Measurements from ENCODE around the gene TMEM163. TPM values are rescaled to one million over a fixed set of nuclear protein-coding genes. Genes with fewer than 3 reads are reported as not detected.
A peak's percentile ranks its signal among the peaks of the same experiment; 100 is the strongest.

TMEM163 gene
- total RNA-seq, 2 experiments from 2014 or later = 0.23 TPM; not detected in 1

DNA sequence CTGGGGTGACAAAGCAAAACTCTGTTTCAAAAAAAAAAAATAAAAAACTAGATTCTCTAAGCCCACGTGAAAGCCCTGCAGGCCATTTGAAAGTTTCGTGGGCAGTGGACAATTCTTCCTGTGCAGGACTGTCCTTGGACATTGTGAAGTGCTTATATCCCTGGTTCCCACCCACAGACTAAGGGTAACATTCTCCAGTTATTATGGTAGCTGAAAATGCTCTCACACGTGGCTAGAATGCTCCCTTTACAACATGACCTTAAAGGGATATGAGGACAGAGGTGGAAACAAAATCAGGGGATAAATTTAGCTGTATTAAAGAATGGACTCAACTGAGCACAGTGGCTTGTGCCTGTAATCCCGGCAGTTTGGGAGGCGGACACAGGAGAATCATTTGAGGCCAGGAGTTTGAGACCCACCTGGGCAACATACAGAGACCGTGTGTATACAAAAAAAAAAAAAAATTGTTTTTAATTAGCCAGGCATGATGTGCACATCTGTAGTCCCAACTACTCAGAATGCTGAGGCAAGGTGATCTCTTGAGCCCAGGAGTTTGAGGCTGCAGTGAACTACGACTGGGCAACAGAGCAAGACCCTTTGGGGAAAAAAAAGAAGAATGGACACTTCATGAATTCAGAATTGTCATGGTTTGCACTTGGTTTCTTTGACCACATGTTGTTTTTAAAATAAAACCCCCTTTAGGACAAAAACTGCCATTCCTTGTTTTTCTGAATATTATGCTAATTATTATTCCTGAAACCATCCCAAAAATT is 297.1 kb downstream of the TMEM163 start:
- CTCF ChIA-PET = interaction anchor here (1.5 to 2.1 kb wide), 3 partner anchors 8 to 29 kb away, joined by 4 to 8 read pairs (median 7); no protein-coding TSS in a partner anchor
- POLR2A ChIA-PET = no interaction called here
- ATAC-seq = no peak
- DNase-seq = no peak
- Mint-ChIP-seq H3K4me1 (ENCODE audit: low read depth) (peaks cover 9% of the 10 kb centered on the region), H3K27ac (no peak overlapping the region), H3K27me3 (ENCODE audit: low read depth) (no peaks in the 10 kb centered on the region), H3K4me3 (no peak overlapping the region), H3K9me3 (ENCODE audit: insufficient read depth) (no peaks in the 10 kb centered on the region), H3K36me3 (ENCODE audit: low read depth) (peaks cover 17% of the 10 kb centered on the region)

DNA sequence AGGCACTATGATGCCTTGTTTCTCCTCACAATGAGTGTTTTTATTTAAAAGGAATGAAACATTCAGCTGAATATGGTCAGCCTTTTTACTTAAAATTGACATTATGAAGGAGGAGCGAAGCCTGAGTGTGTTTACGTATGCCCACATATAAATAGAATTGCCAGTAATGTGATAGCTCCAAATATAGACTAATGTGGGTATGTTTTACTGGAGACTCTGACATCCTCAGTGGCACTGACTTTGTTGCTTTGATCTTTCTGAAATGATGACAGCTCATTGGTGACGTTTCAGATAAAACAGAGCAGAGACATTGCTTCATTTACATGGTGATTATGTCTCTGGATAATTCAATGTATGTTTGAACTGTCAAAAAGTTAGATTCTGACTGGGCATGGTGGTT is 297.9 kb downstream of the TMEM163 start:
- Mint-ChIP-seq H3K36me3 (ENCODE audit: low read depth) (peaks cover 15% of the 10 kb centered on the region), H3K9me3 (ENCODE audit: insufficient read depth) (no peaks in the 10 kb centered on the region), H3K27ac (no peak overlapping the region), H3K4me3 (no peak overlapping the region), H3K27me3 (ENCODE audit: low read depth) (no peaks in the 10 kb centered on the region), H3K4me1 (ENCODE audit: low read depth) (peaks cover 6% of the 10 kb centered on the region)
- DNase-seq (no peak), ATAC-seq (no peak)
- POLR2A ChIA-PET = no interaction called here
- CTCF ChIA-PET = interaction anchor here (1.5 to 4.2 kb wide), 4 partner anchors 9 to 302 kb away, joined by 4 to 17 read pairs (median 8); no protein-coding TSS in a partner anchor

DNA sequence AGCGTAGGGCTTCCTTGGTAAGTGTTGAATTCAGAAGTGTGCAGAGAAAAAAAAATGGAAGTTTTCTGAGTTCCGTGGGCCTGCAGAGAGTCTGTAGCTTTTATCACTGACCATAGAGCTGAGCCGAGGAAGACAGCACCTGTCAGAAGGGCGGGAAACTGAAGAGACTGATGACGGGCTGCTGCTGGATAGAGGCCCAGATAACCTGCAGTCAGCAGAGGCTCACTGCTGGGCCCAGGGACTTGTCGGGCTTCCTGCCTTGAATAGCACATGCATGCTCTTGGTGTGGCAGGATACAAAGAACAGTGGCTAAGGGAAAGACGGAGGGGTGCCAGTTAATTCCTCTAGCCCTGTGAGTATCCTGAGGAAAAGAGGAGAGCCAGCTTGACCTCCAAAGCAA is 298.5 kb downstream of the TMEM163 start:
- Mint-ChIP-seq H3K27me3 (ENCODE audit: low read depth) (no peaks in the 10 kb centered on the region), H3K4me1 (ENCODE audit: low read depth) (peaks cover 2% of the 10 kb centered on the region), H3K27ac (no peak overlapping the region), H3K36me3 (ENCODE audit: low read depth) (peaks cover 15% of the 10 kb centered on the region), H3K4me3 (no peak overlapping the region), H3K9me3 (ENCODE audit: insufficient read depth) (no peaks in the 10 kb centered on the region)
- DNase-seq = no peak
- ChIA-PET POLR2A (no interaction called here), CTCF (interaction anchor here (0.7 to 4.2 kb wide), 5 partner anchors 9 to 315 kb away, joined by 3 to 17 read pairs (median 7); no protein-coding TSS in a partner anchor)
- ATAC-seq = no peak

DNA sequence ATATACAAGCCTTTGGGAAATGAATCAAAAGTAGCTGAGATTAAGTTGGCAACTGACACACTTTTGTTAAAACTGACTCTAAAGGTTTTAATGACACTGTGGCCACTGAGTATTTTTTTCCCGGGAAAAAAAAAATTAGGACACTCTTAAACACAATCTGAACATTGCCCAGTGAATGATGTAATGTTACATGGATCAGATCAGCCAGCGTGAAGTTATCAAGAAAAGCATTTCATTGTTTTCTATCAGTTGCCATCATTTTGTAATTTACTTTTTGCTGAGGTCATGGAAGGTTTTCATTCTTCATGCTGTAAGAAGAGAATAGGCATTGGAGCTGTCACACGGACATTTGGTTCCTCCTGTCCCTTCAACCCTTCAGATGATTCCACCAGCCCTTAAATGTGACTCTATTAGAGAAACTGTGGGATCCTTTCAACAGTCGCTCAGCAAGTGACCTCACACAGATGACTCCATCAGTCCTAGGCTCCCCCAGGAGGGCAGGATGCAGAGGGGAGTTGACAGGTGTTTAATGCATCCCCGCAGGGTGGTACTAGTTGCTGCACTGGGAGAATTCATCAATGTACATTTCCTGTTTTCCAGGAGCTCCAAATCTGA is 300.7 kb downstream of the TMEM163 start:
- POLR2A ChIA-PET = no interaction called here
- H3K27me3 Mint-ChIP-seq (ENCODE audit: low read depth) = no peaks in the 10 kb centered on the region
- peaks cover 10% of the 10 kb centered on the region for H3K36me3 Mint-ChIP-seq (ENCODE audit: low read depth)
- no peak overlapping the region for H3K4me3 Mint-ChIP-seq
- H3K9me3 Mint-ChIP-seq (ENCODE audit: insufficient read depth) = no peaks in the 10 kb centered on the region
- no peak overlapping the region for H3K27ac Mint-ChIP-seq
- no peaks in the 10 kb centered on the region for H3K4me1 Mint-ChIP-seq (ENCODE audit: low read depth)
- ATAC-seq = no peak
- no peak for DNase-seq
- CTCF ChIA-PET = interaction anchor here (0.8 to 4.2 kb wide), 5 partner anchors 11 to 299 kb away, joined by 3 to 17 read pairs (median 3); no protein-coding TSS in a partner anchor

DNA sequence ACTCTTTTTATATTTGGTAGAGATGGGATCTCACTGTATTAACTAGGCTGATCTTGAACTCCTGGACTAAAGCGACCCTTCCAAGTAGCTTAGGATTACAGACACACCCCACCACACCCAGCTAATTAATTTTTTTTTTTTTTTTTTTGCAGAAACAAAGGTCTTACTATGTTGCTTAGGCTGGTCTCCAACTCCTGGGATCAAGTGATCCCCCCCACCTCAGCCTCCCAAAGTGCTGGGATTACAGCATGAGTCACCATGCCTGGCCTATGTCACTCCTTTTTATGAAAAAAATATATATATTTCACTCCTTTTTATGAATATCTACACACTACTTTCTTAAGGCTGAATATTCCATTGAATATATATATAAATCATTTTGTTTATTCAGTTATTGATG is 302.2 kb downstream of the TMEM163 start:
- ChIA-PET CTCF (interaction anchor here (1.1 to 4.2 kb wide), 2 partner anchors 138 to 298 kb away, joined by 4 to 17 read pairs; no protein-coding TSS in a partner anchor), POLR2A (no interaction called here)
- H3K4me1 Mint-ChIP-seq (ENCODE audit: low read depth) = peaks cover 10% of the 10 kb centered on the region
- peaks cover 12% of the 10 kb centered on the region for H3K36me3 Mint-ChIP-seq (ENCODE audit: low read depth)
- H3K9me3 Mint-ChIP-seq (ENCODE audit: insufficient read depth) = no peaks in the 10 kb centered on the region
- ATAC-seq = no peak
- no peaks in the 10 kb centered on the region for H3K27me3 Mint-ChIP-seq (ENCODE audit: low read depth)
- no peak overlapping the region for H3K27ac Mint-ChIP-seq
- no peak overlapping the region for H3K4me3 Mint-ChIP-seq
- DNase-seq = no peak

DNA sequence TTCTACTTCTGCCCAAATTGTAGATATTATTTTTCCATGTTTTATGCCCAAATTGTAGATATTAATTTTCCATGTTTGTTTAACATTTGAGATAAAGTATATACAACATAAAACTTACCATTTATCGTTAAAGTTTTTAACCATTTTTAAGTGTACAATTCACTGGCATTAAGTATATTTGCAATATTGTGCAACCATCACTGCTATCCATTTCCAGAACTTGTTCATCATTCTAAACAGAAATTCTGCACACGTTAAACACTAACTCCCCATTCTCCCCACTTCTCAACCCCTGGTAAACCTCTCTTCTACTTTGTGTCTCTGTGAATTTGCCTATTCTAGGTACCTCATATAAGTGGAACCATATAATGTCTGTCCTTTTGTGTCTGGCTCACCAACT is 302.8 kb downstream of the TMEM163 start:
- CTCF ChIA-PET = interaction anchor here (1.1 to 1.9 kb wide), 2 partner anchors 170 to 298 kb away, joined by 5 to 7 read pairs; no protein-coding TSS in a partner anchor

DNA sequence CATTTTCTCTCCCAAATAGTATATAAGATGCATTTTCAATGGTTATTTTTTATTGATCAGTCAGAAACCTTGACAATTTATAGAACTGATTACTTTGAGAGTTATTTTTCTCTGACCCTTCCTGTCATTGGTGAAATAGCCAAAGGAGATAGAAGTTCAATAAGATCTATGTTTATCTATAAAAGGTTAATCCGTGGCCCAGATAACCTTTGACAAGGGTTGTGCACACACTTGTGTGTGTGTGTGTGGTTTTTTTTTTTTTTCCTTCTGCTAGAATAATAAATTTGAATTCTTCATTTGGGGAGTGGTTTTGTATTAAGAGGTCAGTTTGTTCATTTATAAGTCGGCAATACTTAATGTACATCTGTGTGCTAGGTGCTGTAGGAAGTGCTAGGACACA is 304.9 kb downstream of the TMEM163 start:
- DNase-seq (no peak), ATAC-seq (no peak)
- H3K27ac Mint-ChIP-seq = no peak overlapping the region
- no peaks in the 10 kb centered on the region for H3K9me3 Mint-ChIP-seq (ENCODE audit: insufficient read depth)
- H3K4me3 Mint-ChIP-seq = no peak overlapping the region
- H3K36me3 Mint-ChIP-seq (ENCODE audit: low read depth) = peaks cover 15% of the 10 kb centered on the region
- CTCF ChIA-PET = interaction anchor here (2.8 to 4.9 kb wide), 4 partner anchors 10 to 295 kb away, joined by 7 to 192 read pairs (median 30); no protein-coding TSS in a partner anchor
- no peaks in the 10 kb centered on the region for H3K27me3 Mint-ChIP-seq (ENCODE audit: low read depth)
- peaks cover 35% of the 10 kb centered on the region for H3K4me1 Mint-ChIP-seq (ENCODE audit: low read depth)
- POLR2A ChIA-PET = no interaction called here

More for the DNA sequence above, 302.8 kb downstream of the TMEM163 start:
- H3K36me3 Mint-ChIP-seq (ENCODE audit: low read depth) = peaks cover 12% of the 10 kb centered on the region
- DNase-seq (no peak), ATAC-seq (no peak)
- H3K4me3 Mint-ChIP-seq = no peak overlapping the region
- peaks cover 16% of the 10 kb centered on the region for H3K4me1 Mint-ChIP-seq (ENCODE audit: low read depth)
- H3K27me3 Mint-ChIP-seq (ENCODE audit: low read depth) = no peaks in the 10 kb centered on the region
- H3K9me3 Mint-ChIP-seq (ENCODE audit: insufficient read depth) = no peaks in the 10 kb centered on the region
- no peak overlapping the region for H3K27ac Mint-ChIP-seq
- POLR2A ChIA-PET = no interaction called here

DNA sequence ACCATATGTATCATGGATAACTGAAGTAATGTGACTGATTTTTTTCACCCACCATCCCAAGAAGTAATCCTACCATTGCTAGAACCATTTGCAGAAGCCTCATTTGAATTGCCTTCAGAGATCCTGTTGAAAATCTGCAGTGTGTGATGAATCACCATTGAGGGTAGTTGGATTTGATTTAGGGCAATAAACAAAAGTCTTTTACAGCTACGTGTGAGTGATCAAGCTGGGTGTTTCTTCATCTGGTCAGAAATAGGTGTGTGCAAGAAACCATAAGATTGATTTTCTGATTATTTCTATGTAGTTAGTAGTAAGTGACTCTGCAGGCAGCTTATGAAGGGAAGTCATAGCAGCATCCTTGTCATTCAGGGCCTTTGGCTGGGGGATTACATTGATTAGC is 305.4 kb downstream of the TMEM163 start:
- Mint-ChIP-seq H3K4me3 (no peak overlapping the region), H3K9me3 (ENCODE audit: insufficient read depth) (no peaks in the 10 kb centered on the region), H3K27ac (no peak overlapping the region), H3K4me1 (ENCODE audit: low read depth) (peaks cover 40% of the 10 kb centered on the region), H3K27me3 (ENCODE audit: low read depth) (no peaks in the 10 kb centered on the region), H3K36me3 (ENCODE audit: low read depth) (peaks cover 13% of the 10 kb centered on the region)
- ChIA-PET POLR2A (no interaction called here), CTCF (interaction anchor here (0.6 to 5.4 kb wide), 11 partner anchors 10 to 569 kb away, joined by 3 to 192 read pairs (median 17); no protein-coding TSS in a partner anchor)
- ATAC-seq = no peak
- no peak for DNase-seq

DNA sequence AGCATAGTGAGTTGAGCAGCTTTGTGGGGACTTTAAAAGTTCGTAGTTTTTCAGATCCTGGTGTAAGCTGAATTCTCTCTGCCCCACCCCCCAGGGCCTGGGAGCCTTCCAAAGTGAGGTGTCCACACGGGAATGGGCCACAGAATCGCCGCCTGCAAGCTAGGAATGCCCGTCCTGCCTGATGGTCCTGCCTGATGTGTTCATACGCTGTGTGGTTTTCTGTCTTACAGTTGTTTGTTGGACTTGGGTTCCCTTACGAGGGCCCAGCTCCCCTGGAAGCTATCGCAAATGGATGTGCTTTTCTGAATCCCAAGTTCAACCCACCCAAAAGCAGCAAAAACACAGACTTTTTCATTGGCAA is 306.2 kb downstream of the TMEM163 start:
- no peak for DNase-seq
- ATAC-seq = no peak
- H3K9me3 Mint-ChIP-seq (ENCODE audit: insufficient read depth) = no peaks in the 10 kb centered on the region
- H3K4me1 Mint-ChIP-seq (ENCODE audit: low read depth) = peaks cover 47% of the 10 kb centered on the region
- H3K36me3 Mint-ChIP-seq (ENCODE audit: low read depth) = peaks cover 9% of the 10 kb centered on the region
- ChIA-PET POLR2A (interaction anchor here (0.9 to 1.7 kb wide), 2 partner anchors 294 to 296 kb away, joined by 3 to 8 read pairs; no protein-coding TSS in a partner anchor), CTCF (interaction anchor here (0.8 to 5.4 kb wide), 49 partner anchors 8 to 568 kb away, joined by 3 to 192 read pairs (median 7); partner anchors contain the start of gene MGAT5)
- H3K27me3 Mint-ChIP-seq (ENCODE audit: low read depth) = no peaks in the 10 kb centered on the region
- H3K27ac Mint-ChIP-seq = no peak overlapping the region
- H3K4me3 Mint-ChIP-seq = no peak overlapping the region

DNA sequence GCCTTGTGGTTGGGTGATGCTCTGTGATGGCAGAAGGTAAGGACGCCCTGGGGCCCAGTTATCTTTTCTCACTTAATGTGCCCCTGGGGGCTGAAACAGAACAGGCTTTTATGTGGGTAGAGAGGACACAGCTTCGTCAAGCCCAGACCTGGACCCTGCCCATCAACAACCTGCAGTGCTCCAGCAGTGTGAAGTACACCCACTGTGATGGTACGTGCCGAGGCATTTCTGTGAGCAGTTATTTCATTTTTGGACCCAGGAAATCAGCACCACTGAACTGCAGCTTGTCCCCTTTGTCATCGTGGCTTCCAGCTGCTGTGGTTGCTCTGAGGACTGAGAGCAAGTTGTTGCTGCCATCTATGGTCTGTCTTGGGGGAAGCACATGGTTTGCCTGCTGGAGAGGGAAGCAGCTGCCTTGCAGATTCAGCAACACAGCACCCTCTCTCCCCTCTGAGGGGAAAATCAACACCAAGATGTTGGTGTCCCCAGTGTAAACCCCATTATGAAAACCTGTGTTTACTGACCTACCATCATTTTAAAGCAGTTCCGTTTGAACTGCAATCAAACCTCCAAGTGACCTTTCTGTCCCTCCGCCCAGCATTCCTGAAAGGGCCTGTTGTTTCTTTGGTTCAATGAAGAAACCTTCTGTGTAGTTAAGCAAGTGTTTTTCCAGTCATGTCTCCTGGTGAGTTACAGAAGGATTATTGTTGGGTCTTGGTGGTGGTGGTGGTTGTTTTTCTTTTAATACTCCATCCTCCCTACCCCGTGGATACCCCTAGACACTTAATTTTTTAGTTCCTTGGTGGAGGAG is 306.8 kb downstream of the TMEM163 start:
- Mint-ChIP-seq H3K36me3 (ENCODE audit: low read depth) (peaks cover 9% of the 10 kb centered on the region), H3K4me1 (ENCODE audit: low read depth) (peaks cover 47% of the 10 kb centered on the region), H3K4me3 (no peak overlapping the region), H3K27me3 (ENCODE audit: low read depth) (no peaks in the 10 kb centered on the region), H3K27ac (peak overlapping the region; percentile 71), H3K9me3 (ENCODE audit: insufficient read depth) (no peaks in the 10 kb centered on the region)
- CTCF ChIA-PET = interaction anchor here (0.6 to 5.4 kb wide), 71 partner anchors 8 to 632 kb away, joined by 3 to 192 read pairs (median 5); partner anchors contain the start of gene MGAT5
- ATAC-seq = peak; percentile 97
- DNase-seq = peak; percentile 88
- POLR2A ChIA-PET = interaction anchor here (0.6 to 1.7 kb wide), 5 partner anchors 13 to 295 kb away, joined by 3 to 8 read pairs (median 3); no protein-coding TSS in a partner anchor

DNA sequence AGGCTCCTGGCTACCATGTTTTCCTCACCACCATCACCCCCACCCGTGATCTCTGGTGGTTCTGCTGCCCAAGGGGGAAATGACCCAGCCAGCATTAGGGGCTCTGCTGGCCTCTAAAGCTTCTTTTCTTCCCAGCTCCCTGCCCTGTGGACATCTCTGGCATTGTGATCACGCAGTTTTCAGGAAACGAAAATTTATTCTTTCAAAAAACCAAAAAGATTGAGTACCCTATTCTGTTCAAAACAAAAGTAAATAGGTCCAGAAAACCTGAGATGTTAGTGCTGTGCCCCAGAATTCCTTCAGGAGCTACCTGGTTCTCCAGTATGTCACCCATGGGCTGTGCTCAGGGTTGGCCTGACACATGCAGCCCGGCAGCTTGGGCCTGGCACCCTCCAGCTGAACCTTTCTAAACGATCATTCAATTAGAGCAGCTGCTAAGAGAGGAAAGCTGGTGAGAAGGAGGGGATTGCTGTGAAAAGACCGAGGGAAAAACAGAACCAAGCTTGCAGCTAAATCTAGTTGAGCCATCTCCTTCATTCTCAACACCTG is 307.4 kb downstream of the TMEM163 start:
- H3K4me1 Mint-ChIP-seq (ENCODE audit: low read depth) = peaks cover 49% of the 10 kb centered on the region
- H3K4me3 Mint-ChIP-seq = no peak overlapping the region
- POLR2A ChIA-PET = interaction anchor here (0.6 to 1.7 kb wide), 4 partner anchors 12 to 293 kb away, joined by 3 to 8 read pairs (median 3); no protein-coding TSS in a partner anchor

More for the DNA sequence above, 307.4 kb downstream of the TMEM163 start:
- Mint-ChIP-seq H3K9me3 (ENCODE audit: insufficient read depth) (no peaks in the 10 kb centered on the region), H3K27me3 (ENCODE audit: low read depth) (no peaks in the 10 kb centered on the region), H3K27ac (peak overlapping the region; percentile 71), H3K36me3 (ENCODE audit: low read depth) (peaks cover 9% of the 10 kb centered on the region)
- CTCF ChIA-PET = interaction anchor here (0.6 to 5.4 kb wide), 66 partner anchors 7 to 632 kb away, joined by 3 to 192 read pairs (median 6); partner anchors contain the start of gene MGAT5
- DNase-seq (no peak), ATAC-seq (no peak)

Measured in activated CD8-positive, alpha-beta T cell treated with anti-CD3 and anti-CD28 coated beads, Interleukin-2, amount 10 ng/mL, durations not matched to agents 7 days and 5 days (primary cell).